GM10248 (cell line): Measurements from ENCODE around the gene ITGAV.

Experiments
- CTCF ChIA-PET: fragments of 300-600 bp; sonication (Branson Sonifier 250); formaldehyde crosslinking; extraction: SDS; loops from one replicate; lab custom pipeline; 2021; ENCODE audit warnings: antibody characterized with exemption; lab: Yijun Ruan, JAX
- POLR2A ChIA-PET: fragments of 350-650 bp; sonication (Branson Sonifier 250); formaldehyde crosslinking; extraction: SDS; loops from one replicate; lab custom pipeline; 2020; ENCODE audit warnings: antibody characterized with exemption; lab: Yijun Ruan, JAX
- DNase-seq: peaks from one replicate; pipeline ENCODE4 v3.0.0; 2012; ENCODE audit errors: extremely low spot score
- TF ChIP-seq, protein P1 (sequence below): IDR thresholded peaks from 2 replicates; pipeline ENCODE4 v1.5.1; 2012; ENCODE audit warnings: mild to moderate bottlenecking, low read depth; ENCODE audit errors: extremely low read depth, missing control alignments, control extremely low read depth

Gene ITGAV

DNA sequence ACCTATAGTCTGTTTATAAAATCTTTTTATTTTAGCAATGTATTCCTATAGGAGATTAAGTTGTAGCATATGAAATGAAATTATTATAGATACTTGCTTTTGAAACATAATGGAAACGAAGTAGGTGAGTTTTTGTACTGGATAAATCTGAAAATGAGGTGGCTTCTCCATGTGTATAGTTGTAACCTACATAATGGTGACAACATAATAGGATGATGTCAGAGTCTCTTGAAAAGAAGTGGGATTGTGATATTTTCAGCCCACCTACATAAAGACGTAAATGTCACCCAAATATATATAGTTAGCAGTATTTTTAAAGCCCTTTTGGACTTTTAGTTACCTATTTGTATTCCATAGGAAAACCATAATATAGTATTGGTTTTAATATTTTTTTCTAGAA, 138.8 kb downstream of the ITGAV start:
- CTCF ChIA-PET: interaction anchor here (0.8 kb wide), 1 partner anchor 10 kb away, joined by 3 read pairs; no protein-coding TSS in a partner anchor
- POLR2A ChIA-PET: no interaction called here
- TF ChIP-seq, protein P1, sequence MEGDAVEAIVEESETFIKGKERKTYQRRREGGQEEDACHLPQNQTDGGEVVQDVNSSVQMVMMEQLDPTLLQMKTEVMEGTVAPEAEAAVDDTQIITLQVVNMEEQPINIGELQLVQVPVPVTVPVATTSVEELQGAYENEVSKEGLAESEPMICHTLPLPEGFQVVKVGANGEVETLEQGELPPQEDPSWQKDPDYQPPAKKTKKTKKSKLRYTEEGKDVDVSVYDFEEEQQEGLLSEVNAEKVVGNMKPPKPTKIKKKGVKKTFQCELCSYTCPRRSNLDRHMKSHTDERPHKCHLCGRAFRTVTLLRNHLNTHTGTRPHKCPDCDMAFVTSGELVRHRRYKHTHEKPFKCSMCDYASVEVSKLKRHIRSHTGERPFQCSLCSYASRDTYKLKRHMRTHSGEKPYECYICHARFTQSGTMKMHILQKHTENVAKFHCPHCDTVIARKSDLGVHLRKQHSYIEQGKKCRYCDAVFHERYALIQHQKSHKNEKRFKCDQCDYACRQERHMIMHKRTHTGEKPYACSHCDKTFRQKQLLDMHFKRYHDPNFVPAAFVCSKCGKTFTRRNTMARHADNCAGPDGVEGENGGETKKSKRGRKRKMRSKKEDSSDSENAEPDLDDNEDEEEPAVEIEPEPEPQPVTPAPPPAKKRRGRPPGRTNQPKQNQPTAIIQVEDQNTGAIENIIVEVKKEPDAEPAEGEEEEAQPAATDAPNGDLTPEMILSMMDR: no peak
- no peak for DNase-seq
